Esophagus (tissue), 2 donors: Measurements from ENCODE around the gene PMAIP1. TPM values are rescaled to one million over a fixed set of nuclear protein-coding genes. Genes with fewer than 3 reads are reported as not detected.
"Not testable (repeated sequence)": the region's sequence is repeated elsewhere in the genome, so short reads cannot be mapped to it uniquely, and the experiment has no call there.

Experiments used
- H3K27ac ChIP-seq, 2 donors: one replicate each; pipeline ENCODE4 v1.5.1; 2013; ENCODE audit warnings: low read depth in 2 of 2, mild to moderate bottlenecking in 2 of 2, inconsistent platforms in 1 of 2, low read length in 1 of 2, moderate library complexity in 1 of 2
- H3K27me3 ChIP-seq, 2 donors: one replicate each; pipeline ENCODE4 v1.6.1; 2013; ENCODE audit warnings: low read length in 2 of 2, control low read depth in 1 of 2, mild to moderate bottlenecking in 1 of 2; ENCODE audit not compliant: insufficient read depth in 2 of 2, control insufficient read depth in 1 of 2
- H3K36me3 ChIP-seq, 2 donors: one replicate each; pipeline ENCODE4 v1.6.1; 2013; ENCODE audit warnings: low read length in 1 of 2; ENCODE audit not compliant: control insufficient read depth in 2 of 2, insufficient read depth in 2 of 2
- H3K4me1 ChIP-seq, 2 donors: one replicate each; pipeline ENCODE4 v1.6.1; 2013; ENCODE audit warnings: low read length in 1 of 2; ENCODE audit not compliant: control insufficient read depth in 2 of 2, insufficient read depth in 2 of 2
- H3K4me3 ChIP-seq, 2 donors: one replicate each; pipeline ENCODE4 v1.5.1; 2013; ENCODE audit warnings: low read length in 2 of 2, mild to moderate bottlenecking in 2 of 2, low read depth in 1 of 2, moderate library complexity in 1 of 2
- H3K9me3 ChIP-seq, 2 donors: one replicate each; pipeline ENCODE4 v1.6.1; 2013; ENCODE audit warnings: mild to moderate bottlenecking in 2 of 2, low read depth in 1 of 2, low read length in 1 of 2, moderate library complexity in 1 of 2; ENCODE audit not compliant: control insufficient read depth in 2 of 2, insufficient read depth in 1 of 2
- WGBS, 2 donors: extraction: QIAGEN DNeasy Blood & Tissue Kit; methylation state at CpG; one replicate each; pipeline ENCODE4 v1.1.7; 2013; 5-methylcytosine and 5-hydroxymethylcytosine counted together
- polyA plus RNA-seq, 2 donors: library from polyadenylated mRNA; stranded (reverse); fragments of 200-250 nt; gene quantifications; one replicate each; pipeline ENCODE4 v1.2.3, GENCODE V29; 2013
- donor health status: healthy with polysubstance abuse.
- donor health status: Bipolar disorder and iron deficiency.

Gene PMAIP1
- polyA plus RNA-seq, 2 donors = 7.4 to 14.4 TPM

GRCh38 chr18:59881728-59882656 lies 17.8 kb upstream of the PMAIP1 start:
- WGBS, 2 donors = 24 to 28% methylated on average over 11 of the region's 11 CpGs
- H3K27me3 ChIP-seq = no peaks in the 10 kb centered on the region
- no peaks in the 10 kb centered on the region for H3K36me3 ChIP-seq
- peak overlapping the region in 1 of 2 donors; percentile 15 for H3K27ac ChIP-seq
- no peak overlapping the region for H3K4me3 ChIP-seq
- H3K9me3 ChIP-seq = no peaks in the 10 kb centered on the region
- H3K4me1 ChIP-seq = peaks cover 0 to 3% of the 10 kb centered on the region in 2 donors

- no peak overlapping the region for H3K4me3 ChIP-seq
- WGBS, 2 donors = 74 to 81% methylated on average over 2 of the region's 2 CpGs
These were observed 15.4 kb upstream of the PMAIP1 start for GRCh38 chr18:59884351-59884750.

DNA sequence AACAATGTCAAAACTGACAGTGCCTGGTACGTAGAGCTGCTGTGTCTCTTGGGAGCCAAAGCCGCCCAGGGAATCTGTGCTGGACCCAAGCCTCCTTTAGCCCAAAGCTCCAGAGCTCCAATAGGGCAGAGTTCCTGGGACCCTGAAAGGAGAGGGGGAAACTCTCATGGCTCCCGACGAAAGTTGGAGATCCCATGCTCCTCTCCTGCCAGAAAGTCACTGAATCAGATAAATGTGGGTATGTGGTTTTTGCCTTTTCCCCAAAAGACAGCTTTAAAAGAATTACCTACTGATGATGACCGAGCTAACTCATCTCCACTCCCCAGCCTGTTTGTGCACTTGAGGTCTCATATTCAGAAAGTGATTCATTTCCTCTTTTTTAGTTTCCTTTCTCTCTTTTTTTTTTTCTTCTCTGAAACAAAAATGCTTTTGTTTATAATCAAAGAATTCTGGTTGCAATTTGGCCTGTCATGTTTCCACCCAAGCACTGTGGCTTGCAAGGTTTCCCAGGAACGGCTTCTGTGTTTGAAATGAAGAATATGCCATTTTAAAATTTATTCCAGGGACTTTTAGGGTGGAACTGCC lies 14.1 kb upstream of the PMAIP1 start:
- no peak overlapping the region for H3K27ac ChIP-seq
- H3K36me3 ChIP-seq = no peaks in the 10 kb centered on the region
- no peaks in the 10 kb centered on the region for H3K9me3 ChIP-seq

More at GRCh38 chr18:59884351-59884750, 15.4 kb upstream of the PMAIP1 start:
- Histone ChIP-seq H3K27ac (no peak overlapping the region), H3K4me1 (peaks cover 0 to 3% of the 10 kb centered on the region in 2 donors), H3K27me3 (no peaks in the 10 kb centered on the region), H3K9me3 (no peaks in the 10 kb centered on the region), H3K36me3 (no peaks in the 10 kb centered on the region)

DNA sequence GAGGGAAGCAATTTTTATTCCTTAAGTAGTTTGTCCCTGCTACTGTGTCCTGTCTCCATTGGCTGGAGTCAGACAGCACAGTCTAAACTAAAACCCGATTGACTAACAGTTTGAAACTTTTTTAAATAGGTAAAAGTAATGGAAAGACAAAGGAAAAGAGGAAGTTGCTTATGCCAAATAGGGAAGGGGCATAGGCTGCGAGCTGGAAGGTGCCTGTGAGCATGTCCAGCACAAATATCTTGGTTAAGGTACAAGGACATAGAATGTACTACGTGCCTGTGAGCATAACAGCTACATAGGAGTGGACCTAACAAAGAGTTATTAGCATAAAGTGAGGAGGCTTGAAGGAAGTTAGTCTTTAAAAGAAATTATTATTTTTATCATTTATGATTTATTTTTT lies 13.4 kb upstream of the PMAIP1 start:
- H3K4me1 ChIP-seq, H3K27ac ChIP-seq, H3K9me3 ChIP-seq, H3K4me3 ChIP-seq, H3K36me3 ChIP-seq, H3K27me3 ChIP-seq: not testable (repeated sequence)
- 78 to 79% methylated on average over 3 of the region's 3 CpGs for WGBS, 2 donors

More for the DNA sequence above, 14.1 kb upstream of the PMAIP1 start:
- no peak overlapping the region for H3K4me3 ChIP-seq
- H3K27me3 ChIP-seq = no peaks in the 10 kb centered on the region
- peaks cover 0 to 3% of the 10 kb centered on the region in 2 donors for H3K4me1 ChIP-seq
- 44 to 57% methylated on average over 6 of the region's 6 CpGs for WGBS, 2 donors

GRCh38 chr18:59892123-59892522 lies 7.7 kb upstream of the PMAIP1 start:
- H3K27me3 ChIP-seq = no peaks in the 10 kb centered on the region
- no peaks in the 10 kb centered on the region for H3K9me3 ChIP-seq
- no peaks in the 10 kb centered on the region for H3K36me3 ChIP-seq
- H3K27ac ChIP-seq = no peak overlapping the region
- H3K4me1 ChIP-seq = no peaks in the 10 kb centered on the region
- WGBS, 2 donors = 88 to 95% methylated on average over 3 of the region's 3 CpGs
- no peak overlapping the region for H3K4me3 ChIP-seq

DNA sequence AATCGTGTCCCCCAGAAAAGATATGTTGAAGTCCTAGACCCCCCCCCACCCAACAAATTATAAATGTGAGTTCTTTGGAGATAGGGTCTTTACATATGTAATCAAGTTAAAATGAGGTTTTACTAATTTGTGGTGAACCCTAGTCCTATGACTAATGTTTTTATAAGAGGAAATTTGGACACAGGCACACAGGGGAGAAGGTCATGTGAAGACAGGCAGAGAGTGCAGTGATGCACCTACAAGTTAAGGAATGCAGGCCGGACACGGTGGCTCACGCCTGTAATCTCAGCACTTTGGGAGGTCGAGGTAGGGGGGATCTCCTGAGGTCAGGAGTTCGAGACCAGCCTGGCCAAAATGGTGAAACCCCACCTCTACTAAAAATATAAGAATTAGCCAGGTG lies 5.8 kb upstream of the PMAIP1 start:
- peaks cover 0 to 5% of the 10 kb centered on the region in 2 donors for H3K4me1 ChIP-seq
- H3K4me3 ChIP-seq = no peak overlapping the region
- H3K27ac ChIP-seq = no peak overlapping the region

DNA sequence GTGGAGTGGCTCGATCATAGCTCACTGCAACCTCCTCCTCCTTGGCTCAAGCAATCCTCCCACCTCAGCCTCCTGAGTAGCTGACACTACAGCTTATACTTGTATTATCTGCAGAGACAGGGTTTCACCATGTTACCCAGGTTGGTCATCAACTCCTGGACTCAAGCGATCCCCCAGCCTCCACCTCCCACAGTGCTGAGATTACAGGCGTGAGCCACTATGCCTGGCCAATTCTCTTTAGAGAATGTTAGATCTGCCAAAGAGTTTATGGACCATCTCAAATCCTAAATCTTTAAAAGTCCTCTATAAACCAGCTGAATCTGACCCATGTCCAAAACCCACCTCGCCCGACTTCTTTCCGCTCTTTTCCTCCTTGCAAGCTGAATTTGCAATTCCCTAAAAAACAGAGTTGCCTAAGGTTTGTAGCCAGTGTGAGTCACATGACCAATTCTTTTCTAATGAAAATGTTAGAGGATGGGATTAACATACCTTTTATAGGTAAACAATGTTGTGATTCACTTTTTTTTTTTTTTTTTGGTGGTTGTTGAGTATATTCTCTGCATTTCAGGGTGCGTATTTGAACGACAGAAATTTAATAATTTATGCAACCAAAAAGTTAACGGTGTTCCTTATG lies 2.4 kb upstream of the PMAIP1 start:
- Histone ChIP-seq H3K27ac (no peak overlapping the region), H3K27me3 (no peaks in the 10 kb centered on the region), H3K9me3 (peaks cover 0 to 4% of the 10 kb centered on the region in 2 donors), H3K4me1 (peaks cover 0 to 5% of the 10 kb centered on the region in 2 donors), H3K36me3 (no peaks in the 10 kb centered on the region), H3K4me3 (no peak overlapping the region)
- 66 to 79% methylated on average over 9 of the region's 9 CpGs for WGBS, 2 donors

More for the DNA sequence above, 5.8 kb upstream of the PMAIP1 start:
- Histone ChIP-seq H3K36me3 (no peaks in the 10 kb centered on the region), H3K9me3 (peaks cover 0 to 4% of the 10 kb centered on the region in 2 donors), H3K27me3 (no peaks in the 10 kb centered on the region)
- WGBS, 2 donors = 75 to 77% methylated on average over 6 of the region's 6 CpGs

GRCh38 chr18:59898093-59898492 lies 1.7 kb upstream of the PMAIP1 start:
- Histone ChIP-seq H3K9me3 (peaks cover 0 to 4% of the 10 kb centered on the region in 2 donors), H3K36me3 (no peaks in the 10 kb centered on the region), H3K27me3 (no peaks in the 10 kb centered on the region), H3K27ac (no peak overlapping the region), H3K4me1 (peaks cover 0 to 5% of the 10 kb centered on the region in 2 donors), H3K4me3 (no peak overlapping the region)
- WGBS, 2 donors = 77 to 81% methylated on average over 4 of the region's 4 CpGs

DNA sequence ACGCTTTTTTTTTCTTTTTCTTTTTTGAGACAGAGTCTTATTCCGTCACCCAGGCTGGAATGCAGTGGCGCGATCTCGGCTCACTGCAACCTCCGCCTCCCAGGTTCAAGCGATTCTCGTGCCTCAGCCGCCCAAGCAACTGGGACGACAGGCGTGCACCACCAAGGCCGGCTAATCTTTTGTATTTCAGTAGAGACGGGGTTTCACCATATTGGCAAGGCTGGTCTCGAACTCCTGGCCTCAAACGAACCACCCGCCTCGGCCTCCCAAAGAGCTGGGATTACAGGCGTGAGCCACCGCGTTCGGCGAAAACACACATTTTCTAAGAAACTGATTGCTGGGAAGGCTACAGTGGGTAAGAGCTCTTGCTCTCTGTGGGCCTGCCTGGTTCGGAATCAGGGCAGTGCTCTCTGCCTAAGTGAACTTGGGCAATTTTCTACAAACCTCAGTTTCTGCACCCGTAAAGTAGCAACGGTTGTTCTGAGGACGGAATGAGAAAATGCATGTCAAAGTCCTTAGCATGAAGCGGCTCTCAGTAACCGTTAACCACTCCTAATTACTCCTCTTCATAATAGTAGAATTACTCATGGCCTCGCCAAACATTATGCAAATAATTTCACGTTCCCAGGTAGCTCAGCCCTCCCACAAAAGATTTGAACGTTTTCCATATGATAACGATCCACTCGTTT lies 1.0 kb upstream of the PMAIP1 start:
- peak overlapping the region; percentile 80 for H3K4me3 ChIP-seq
- peaks cover 0 to 5% of the 10 kb centered on the region in 2 donors for H3K4me1 ChIP-seq
- H3K9me3 ChIP-seq = peaks cover 0 to 4% of the 10 kb centered on the region in 2 donors
- H3K27ac ChIP-seq = peak overlapping the region; percentile 92 to 96
- 43 to 52% methylated on average over 33 of the region's 33 CpGs for WGBS, 2 donors
- no peaks in the 10 kb centered on the region for H3K36me3 ChIP-seq
- H3K27me3 ChIP-seq = no peaks in the 10 kb centered on the region
